ENCODE results near the gene STAB2. TPM values are rescaled to one million over a fixed set of nuclear protein-coding genes. Genes with fewer than 3 reads are reported as not detected.

STAB2 gene
- total and polyA plus RNA-seq, 2 of the 4 experiments (the other 2 are of a cell fraction) = not detected

DNA sequence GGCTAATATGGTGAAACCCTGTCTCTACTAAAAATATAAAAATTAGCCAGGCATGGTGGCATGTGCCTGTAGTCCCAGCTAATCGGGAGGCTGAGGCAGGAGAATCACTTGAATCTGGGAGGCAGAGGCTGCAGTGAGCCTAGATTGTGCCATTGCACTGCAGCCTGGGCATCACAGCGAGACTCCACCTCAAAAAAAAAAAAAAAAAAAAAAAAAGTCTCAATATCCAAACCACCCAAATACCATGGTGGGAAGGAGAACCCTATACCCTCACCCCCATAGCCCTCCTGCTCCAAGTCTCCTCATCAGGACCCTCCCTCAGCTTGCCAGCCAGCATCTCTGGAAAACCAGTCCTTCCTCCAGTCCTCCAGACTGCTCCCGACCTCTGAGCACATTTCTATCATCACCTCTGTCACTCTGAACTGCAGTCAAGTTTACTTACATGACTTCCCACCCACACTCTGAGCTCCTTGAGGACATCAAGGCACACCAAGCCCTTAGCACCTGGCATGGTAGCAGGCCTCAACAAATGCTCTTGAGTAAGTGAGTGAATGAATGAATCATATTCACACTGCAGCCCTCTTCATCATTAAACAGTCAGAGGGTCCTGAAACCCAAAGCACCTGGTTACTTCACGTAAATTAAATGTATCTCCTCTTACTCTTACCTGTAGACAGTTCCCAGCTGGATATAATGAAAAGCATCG is 218.7 kb downstream of the STAB2 start:
- Histone ChIP-seq H3K18ac (ENCODE audit: low read depth, low read length) (peak overlapping the region; percentile 94), H3K4ac (ENCODE audit: low read depth, low read length) (peak overlapping the region; percentile 95), H3K79me1 (ENCODE audit: low read depth in 1 of 2, low read length in 2 of 2) (peaks cover 21 to 67% of the 10 kb centered on the region in 2 experiments), H2AK5ac (ENCODE audit: low read depth, low read length) (peak overlapping the region; percentile 97), H3K4me2 (ENCODE audit: low read depth, low read length) (peak overlapping the region; percentile 41), H2BK5ac (ENCODE audit: low read depth, low read length, poor library complexity, severe bottlenecking) (peak overlapping the region; percentile 88), H3K4me1 (ENCODE audit: control insufficient read depth, insufficient read depth, low read length) (peaks cover 22% of the 10 kb centered on the region), H3K9me1 (ENCODE audit: insufficient read depth, low read length) (peaks cover 21% of the 10 kb centered on the region), H4K91ac (ENCODE audit: insufficient read depth, low read depth, low read length) (peak overlapping the region; percentile 85), H2BK15ac (ENCODE audit: low read depth, low read length) (peak overlapping the region; percentile 94; the same call in 2 of the 3 replicates), H4K5ac (ENCODE audit: low read depth, low read length) (peak overlapping the region; percentile 93), H3K27me3 (ENCODE audit: control insufficient read depth, insufficient read depth, low read length) (no peaks in the 10 kb centered on the region), H3K14ac (replicated peaks; ENCODE audit: low read depth, low read length) (peak overlapping the region; percentile 94), H3K36me3 (ENCODE audit: control insufficient read depth, insufficient read depth, low read length) (peaks cover under 1% of the 10 kb centered on the region; the same call in 1 of the 2 replicates), H4K8ac (ENCODE audit: low read depth in 2 of 2, low read length in 2 of 2) (peak overlapping the region; percentile 24 to 91; a peak in 2 of 4 replicates), H3K27ac (ENCODE audit: insufficient read depth, low read length) (peak overlapping the region; percentile 97), H2AK9ac (replicated peaks; ENCODE audit: low read depth, low read length, poor library complexity) (peak overlapping the region; percentile 18), H2AFZ (replicated peaks; ENCODE audit: low read length, poor library complexity) (no peak overlapping the region), H4K20me1 (ENCODE audit: insufficient read depth, low read length) (peaks cover 10% of the 10 kb centered on the region; the same call in 1 of the 2 replicates), H3K9me3 (ENCODE audit: control insufficient read depth, insufficient read depth, low read length) (no peaks in the 10 kb centered on the region), H3K56ac (ENCODE audit: extremely low read depth, insufficient read depth, low read length) (no peak overlapping the region), H2BK20ac (ENCODE audit: low read depth, low read length) (peak overlapping the region; percentile 41), H3K4me3 (ENCODE audit: insufficient read depth, low read depth, low read length) (no peak overlapping the region), H3K9ac (ENCODE audit: low read depth, low read length) (peak overlapping the region; percentile 16; the same call in 1 of the 2 replicates), H3K23ac (ENCODE audit: low read depth, low read length) (peak overlapping the region; percentile 39), H2BK120ac (ENCODE audit: low read depth, low read length) (peak overlapping the region; percentile 58)
- intact Hi-C loops (cut with micrococcal nuclease) (loop anchor here (2.0 to 5.0 kb wide), 2 partner anchors 36 to 53 kb away; partner anchors contain the start of gene NT5DC3), dilution Hi-C loops (cut with HindIII; ENCODE audit: low sequenced_read_pairs, unreplicated experiment) (no loop called here), in situ Hi-C loops (cut with MboI; ENCODE audit: low sequenced_read_pairs) (no loop called here)
- ChIA-PET CTCF (interaction anchor here (0.7 to 1.5 kb wide), 2 partner anchors 29 to 34 kb away, joined by 3 to 5 read pairs; no protein-coding TSS in a partner anchor), POLR2A (ENCODE audit: unreplicated experiment) (no interaction called here)
- no peak for ATAC-seq (ENCODE audit: low read depth)
- no peak for DNase-seq
- WGBS, 2 experiments (ENCODE audit: extremely low coverage in 2 of 2, insufficient read length in 1 of 2) = no CpG with 5 or more reads among the region's 5 CpGs
- no TSS peak for BruUV-seq (replicated peaks)
- no peak for TF ChIP-seq NFE2L2 (IDR thresholded peaks at IDR 0.05; ENCODE audit: low read depth, low read length)
- TF ChIP-seq RCOR1 (IDR thresholded peaks at IDR 0.05; ENCODE audit: insufficient replicate concordance, low read length) = no peak
- no peak for TF ChIP-seq RAD21 (IDR thresholded peaks at IDR 0.05; ENCODE audit: low read length)
- TF ChIP-seq BHLHE40 (IDR thresholded peaks at IDR 0.05; ENCODE audit: low read depth, low read length) = no peak
- TF ChIP-seq FOS (IDR thresholded peaks at IDR 0.05; ENCODE audit: low read depth, low read length) = no peak
- no peak for TF ChIP-seq MAZ (IDR thresholded peaks at IDR 0.05; ENCODE audit: borderline replicate concordance, low read depth, low read length)
- TF ChIP-seq POLR2A (IDR thresholded peaks at IDR 0.05; ENCODE audit: low read depth, low read length) = no peak
- no peak for TF ChIP-seq USF2 (IDR thresholded peaks at IDR 0.05; ENCODE audit: low read depth, low read length)
- TF ChIP-seq, protein P1, sequence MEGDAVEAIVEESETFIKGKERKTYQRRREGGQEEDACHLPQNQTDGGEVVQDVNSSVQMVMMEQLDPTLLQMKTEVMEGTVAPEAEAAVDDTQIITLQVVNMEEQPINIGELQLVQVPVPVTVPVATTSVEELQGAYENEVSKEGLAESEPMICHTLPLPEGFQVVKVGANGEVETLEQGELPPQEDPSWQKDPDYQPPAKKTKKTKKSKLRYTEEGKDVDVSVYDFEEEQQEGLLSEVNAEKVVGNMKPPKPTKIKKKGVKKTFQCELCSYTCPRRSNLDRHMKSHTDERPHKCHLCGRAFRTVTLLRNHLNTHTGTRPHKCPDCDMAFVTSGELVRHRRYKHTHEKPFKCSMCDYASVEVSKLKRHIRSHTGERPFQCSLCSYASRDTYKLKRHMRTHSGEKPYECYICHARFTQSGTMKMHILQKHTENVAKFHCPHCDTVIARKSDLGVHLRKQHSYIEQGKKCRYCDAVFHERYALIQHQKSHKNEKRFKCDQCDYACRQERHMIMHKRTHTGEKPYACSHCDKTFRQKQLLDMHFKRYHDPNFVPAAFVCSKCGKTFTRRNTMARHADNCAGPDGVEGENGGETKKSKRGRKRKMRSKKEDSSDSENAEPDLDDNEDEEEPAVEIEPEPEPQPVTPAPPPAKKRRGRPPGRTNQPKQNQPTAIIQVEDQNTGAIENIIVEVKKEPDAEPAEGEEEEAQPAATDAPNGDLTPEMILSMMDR (conservative IDR thresholded peaks at IDR 0.05; ENCODE audit: low read depth, low read length) = no peak
- TF ChIP-seq, protein P2, sequence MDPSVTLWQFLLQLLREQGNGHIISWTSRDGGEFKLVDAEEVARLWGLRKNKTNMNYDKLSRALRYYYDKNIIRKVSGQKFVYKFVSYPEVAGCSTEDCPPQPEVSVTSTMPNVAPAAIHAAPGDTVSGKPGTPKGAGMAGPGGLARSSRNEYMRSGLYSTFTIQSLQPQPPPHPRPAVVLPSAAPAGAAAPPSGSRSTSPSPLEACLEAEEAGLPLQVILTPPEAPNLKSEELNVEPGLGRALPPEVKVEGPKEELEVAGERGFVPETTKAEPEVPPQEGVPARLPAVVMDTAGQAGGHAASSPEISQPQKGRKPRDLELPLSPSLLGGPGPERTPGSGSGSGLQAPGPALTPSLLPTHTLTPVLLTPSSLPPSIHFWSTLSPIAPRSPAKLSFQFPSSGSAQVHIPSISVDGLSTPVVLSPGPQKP (IDR thresholded peaks at IDR 0.05; ENCODE audit: borderline replicate concordance, low read depth, low read length) = no peak
- TF ChIP-seq RFX5 (IDR thresholded peaks at IDR 0.05; ENCODE audit: low read depth, low read length) = no peak
- TF ChIP-seq CEBPB (IDR thresholded peaks at IDR 0.05; ENCODE audit: low read depth, low read length) = no peak
- TF ChIP-seq MAFK (IDR thresholded peaks at IDR 0.05; ENCODE audit: low read depth, low read length) = no peak
- TF ChIP-seq CHD1 (IDR thresholded peaks at IDR 0.05; ENCODE audit: low read depth, low read length) = no peak
- TF ChIP-seq MXI1 (IDR thresholded peaks at IDR 0.05; ENCODE audit: borderline replicate concordance, low read depth, low read length) = no peak
